GM23338 (cell line): ENCODE data around the gene MMP25.

Source experiments
- CREB1 ChIP-seq: fragments of 250-450 bp; sonication (Bioruptor Pico); IDR thresholded peaks from 2 replicates; pipeline ENCODE4 v1.5.0; 2020; ENCODE audit warnings: low read depth, mild to moderate bottlenecking, moderate library complexity
- EZH2 ChIP-seq: fragments of 200-600 bp; sonication (generic); IDR thresholded peaks from one replicate; pipeline ENCODE4 v1.8.0; 2017; ENCODE audit warnings: antibody characterized with exemption, mild to moderate bottlenecking, low read depth; ENCODE audit not compliant: unreplicated experiment
- EZH2phosphoT487 ChIP-seq: fragments of 200-600 bp; sonication (generic); IDR thresholded peaks from one replicate; pipeline ENCODE4 v1.8.1; 2018; ENCODE audit warnings: antibody characterized with exemption; ENCODE audit not compliant: unreplicated experiment
- JUNB ChIP-seq: IDR thresholded peaks from one replicate; pipeline ENCODE4 v1.6.1; 2016; ENCODE audit warnings: antibody characterized with exemption; ENCODE audit not compliant: unreplicated experiment
- POLR2AphosphoS5 ChIP-seq: IDR thresholded peaks from 2 replicates; pipeline ENCODE4 v1.6.1; 2016; ENCODE audit warnings: antibody characterized with exemption, low read depth
- REST ChIP-seq: IDR thresholded peaks from one replicate; pipeline ENCODE4 v1.6.1; 2018; ENCODE audit warnings: antibody characterized with exemption; ENCODE audit not compliant: unreplicated experiment
- ZNF331 ChIP-seq: fragments of 250-450 bp; sonication (Bioruptor Pico); IDR thresholded peaks from 2 replicates; pipeline ENCODE4 v1.5.0; 2020; ENCODE audit warnings: low read depth, mild to moderate bottlenecking, moderate library complexity
- ZNF462 ChIP-seq: fragments of 250-450 bp; sonication (Bioruptor Pico); IDR thresholded peaks from 2 replicates; pipeline ENCODE4 v1.5.0; 2020; ENCODE audit warnings: mild to moderate bottlenecking, moderate library complexity
- TF ChIP-seq, protein P1 (sequence below), 2 experiments: fragments of 200-600 bp in 1 of 2; sonication (generic) in 1 of 2; conservative IDR thresholded peaks; 2 replicates each; pipeline versions ENCODE4 v1.5.1 to v1.6.1; 2016 to 2017; ENCODE audit warnings: antibody characterized with exemption in 2 of 2, low read depth in 2 of 2, mild to moderate bottlenecking in 2 of 2, moderate library complexity in 1 of 2
- TF ChIP-seq, protein P2 (sequence below): IDR thresholded peaks from 2 replicates; pipeline ENCODE4 v1.6.1; 2016; ENCODE audit warnings: antibody characterized with exemption

- TF ChIP-seq, protein P1, sequence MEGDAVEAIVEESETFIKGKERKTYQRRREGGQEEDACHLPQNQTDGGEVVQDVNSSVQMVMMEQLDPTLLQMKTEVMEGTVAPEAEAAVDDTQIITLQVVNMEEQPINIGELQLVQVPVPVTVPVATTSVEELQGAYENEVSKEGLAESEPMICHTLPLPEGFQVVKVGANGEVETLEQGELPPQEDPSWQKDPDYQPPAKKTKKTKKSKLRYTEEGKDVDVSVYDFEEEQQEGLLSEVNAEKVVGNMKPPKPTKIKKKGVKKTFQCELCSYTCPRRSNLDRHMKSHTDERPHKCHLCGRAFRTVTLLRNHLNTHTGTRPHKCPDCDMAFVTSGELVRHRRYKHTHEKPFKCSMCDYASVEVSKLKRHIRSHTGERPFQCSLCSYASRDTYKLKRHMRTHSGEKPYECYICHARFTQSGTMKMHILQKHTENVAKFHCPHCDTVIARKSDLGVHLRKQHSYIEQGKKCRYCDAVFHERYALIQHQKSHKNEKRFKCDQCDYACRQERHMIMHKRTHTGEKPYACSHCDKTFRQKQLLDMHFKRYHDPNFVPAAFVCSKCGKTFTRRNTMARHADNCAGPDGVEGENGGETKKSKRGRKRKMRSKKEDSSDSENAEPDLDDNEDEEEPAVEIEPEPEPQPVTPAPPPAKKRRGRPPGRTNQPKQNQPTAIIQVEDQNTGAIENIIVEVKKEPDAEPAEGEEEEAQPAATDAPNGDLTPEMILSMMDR (conservative IDR thresholded peaks at IDR 0.05; ENCODE audit: low read depth in 2 of 2) = no peak
- TF ChIP-seq POLR2AphosphoS5 = no peak
- TF ChIP-seq REST = no peak
- no peak for TF ChIP-seq JUNB
- no peak for TF ChIP-seq CREB1 (CRISPR knock-in tag)
- TF ChIP-seq EZH2 = no peak
- no peak for TF ChIP-seq EZH2phosphoT487
- TF ChIP-seq ZNF462 (CRISPR knock-in tag) = no peak
- TF ChIP-seq, protein P2, sequence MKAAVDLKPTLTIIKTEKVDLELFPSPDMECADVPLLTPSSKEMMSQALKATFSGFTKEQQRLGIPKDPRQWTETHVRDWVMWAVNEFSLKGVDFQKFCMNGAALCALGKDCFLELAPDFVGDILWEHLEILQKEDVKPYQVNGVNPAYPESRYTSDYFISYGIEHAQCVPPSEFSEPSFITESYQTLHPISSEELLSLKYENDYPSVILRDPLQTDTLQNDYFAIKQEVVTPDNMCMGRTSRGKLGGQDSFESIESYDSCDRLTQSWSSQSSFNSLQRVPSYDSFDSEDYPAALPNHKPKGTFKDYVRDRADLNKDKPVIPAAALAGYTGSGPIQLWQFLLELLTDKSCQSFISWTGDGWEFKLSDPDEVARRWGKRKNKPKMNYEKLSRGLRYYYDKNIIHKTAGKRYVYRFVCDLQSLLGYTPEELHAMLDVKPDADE = no peak
- TF ChIP-seq ZNF331 (CRISPR knock-in tag) = no peak
These were observed 30.2 kb downstream of the MMP25 start for GRCh38 chr16:3076577-3076976.
